Heart left ventricle (tissue), 16 donors: ENCODE measurements around the gene MED22. TPM values are rescaled to one million over a fixed set of nuclear protein-coding genes. Genes with fewer than 3 reads are reported as not detected.

Experiments
- ATAC-seq, 4 donors: fragments of 200-7000 bp; cut with Tn5 transposase; one replicate each; pipeline ENCODE4 v1.9.1; 2020 to 2022; ENCODE audit warnings: moderate library complexity in 4 of 4, mild to moderate bottlenecking in 3 of 4, moderate number of reproducible peaks in 1 of 4
- DNase-seq, 5 donors: peaks; one replicate each; pipeline ENCODE4 v3.0.0-alpha.2; 2020
- H3K27ac ChIP-seq, 12 donors: fragments of 200-600 bp; sonication (generic) in 4 of 12; one replicate each; pipeline versions ENCODE4 v1.5.0 to v1.8.0; 2016 to 2022; ENCODE audit warnings: mild to moderate bottlenecking in 2 of 12
- H3K27me3 ChIP-seq, 9 donors: fragments of 200-600 bp; sonication (generic) in 2 of 9; one replicate each; pipeline versions ENCODE4 v1.5.1 to v1.8.0; 2016 to 2022; ENCODE audit warnings: mild to moderate bottlenecking in 3 of 9
- H3K36me3 ChIP-seq, 9 donors: fragments of 200-600 bp; sonication (generic) in 2 of 9; one replicate each; pipeline versions ENCODE4 v1.5.0 to v1.8.0; 2018 to 2022; ENCODE audit warnings: mild to moderate bottlenecking in 2 of 9
- H3K4me1 ChIP-seq, 12 donors: fragments of 200-600 bp; sonication (generic) in 4 of 12; one replicate each; pipeline versions ENCODE4 v1.5.0 to v1.8.0; 2016 to 2022; ENCODE audit warnings: mild to moderate bottlenecking in 3 of 12
- H3K4me3 ChIP-seq, 12 donors: fragments of 200-600 bp; sonication (generic) in 4 of 12; one replicate each; pipeline versions ENCODE4 v1.5.0 to v1.8.0; 2017 to 2022; ENCODE audit warnings: mild to moderate bottlenecking in 9 of 12, moderate library complexity in 4 of 12
- H3K9me3 ChIP-seq, 12 donors: fragments of 200-600 bp; sonication (generic) in 4 of 12; one replicate each; pipeline versions ENCODE4 v1.5.0 to v1.8.0; 2016 to 2022; ENCODE audit warnings: mild to moderate bottlenecking in 1 of 12
- POLR2A ChIP-seq, 2 donors: fragments of 450-650 bp; IDR thresholded peaks; one replicate each; pipeline ENCODE4 v1.6.1; 2017; ENCODE audit warnings: antibody characterized with exemption in 2 of 2, mild to moderate bottlenecking in 2 of 2, moderate library complexity in 2 of 2
- WGBS, 4 donors: extraction: QIAGEN DNeasy Blood & Tissue Kit in 2 of 4; methylation state at CpG; one replicate each; pipeline versions ENCODE4 v1.1.5 to v1.1.7; 2013 to 2018; 5-methylcytosine and 5-hydroxymethylcytosine counted together
- intact Hi-C, 10 donors: fragments of 100-400 bp; cut with DNase I; formaldehyde crosslinking; loops; one replicate each; pipeline versions ENCODE4 v1.11.1 to v1.14.2; 2022
- long read RNA-seq, 3 donors: library from polyadenylated mRNA; unstranded; transcript quantifications; one replicate each; pipeline ENCODE4 v2.0.0, GENCODE V29; 2020 to 2021
- polyA plus RNA-seq, 2 donors: library from polyadenylated mRNA; stranded (reverse); fragments of 200-250 nt; gene quantifications; one replicate each; pipeline ENCODE4 v1.2.3, GENCODE V29; 2013
- total RNA-seq, 9 donors: library from RNA; depleted of rRNA in 2 of 9; stranded (reverse); fragments of >200 nt in 2 of 9; fragmentation: NEBNext Ultra II Directional in 3 of 9; extraction: Animal tissue kit (Norgen Biotek cat#: 25700) in 3 of 9; gene quantifications; one replicate each; pipeline versions ENCODE4 v1.1.0 to v1.2.4, GENCODE V29; 2016 to 2023
- TF ChIP-seq, protein P1 (sequence below), 12 donors: fragments of 200-600 bp; sonication (generic) in 4 of 12; IDR thresholded peaks; one replicate each; pipeline versions ENCODE4 v1.5.0 to v1.8.0; 2018 to 2022; ENCODE audit warnings: antibody characterized with exemption in 12 of 12, mild to moderate bottlenecking in 5 of 12
- donor health status: ischemic (EF 13 %, LVEDD 7.1; RV severe dilation, severe dysfunction).
- donor health status: healthy with polysubstance abuse.
- donor health status: DM: no; HTN: yes; CAD: no.
- donor health status: DM: no; HTN: no; CAD: no.
- donor health status: ischemic (EF 25% LVEDD 6.9; RV normal size, moderate dysfunction).
- donor health status: ischemic (EF 25% LVEDD 5.7; RV mildly dilated, moderate dysfunction).
- donor health status: healthy.
- donor health status: DM: yes; HTN: yes; CAD: no.
- donor health status: ischemic (EF 35%, LVEDD 5.7; RV mildly dilated, moderate dysfunction).
- donor health status: nonischemic (EF 11% LVEDD 7.7; RV severe dilation, severe dysfunction).
- donor health status: DM: yes; HTN: yes; CAD: no.
- donor health status: PGD.
- donor health status: ischemic (EF 29% LVEDD 5.4; RV normal size, mild dysfunction).
- donor health status: nonischemic (EF 23%, LVEDD 6.1; RV moderate dilation, normal function).

Gene MED22
- total RNA-seq, result 10 to 100 TPM; 15.5 to 33.8 (median 19.5) TPM
- polyA plus RNA-seq, result 10 to 100 TPM; 12.3 to 30.7 TPM
- long read RNA-seq, donor 1, transcript MED22-201 (5 exons, 1,437 nt), result major isoform, 7 of 36 reads
- long read RNA-seq, donor 1, partial matches to known transcripts, result 7 of 36 reads
- long read RNA-seq, donor 1, other reads (novel, unspliced or antisense), result 18 of 36 reads
- long read RNA-seq, donor 2, transcript MED22-201 (5 exons, 1,437 nt), result major isoform, 44 of 94 reads
- long read RNA-seq, donor 2, transcript MED22-209 (4 exons, 3,867 nt), result minor isoform, 7 of 94 reads
- long read RNA-seq, donor 2, partial matches to known transcripts, result 7 of 94 reads
- long read RNA-seq, donor 2, other reads (novel, unspliced or antisense), result 35 of 94 reads
- long read RNA-seq, donor 3, transcript MED22-209 (4 exons, 3,867 nt), result minor isoform, 7 of 34 reads
- long read RNA-seq, donor 3, transcript MED22-201 (5 exons, 1,437 nt), result major isoform, 8 of 34 reads
- long read RNA-seq, donor 3, partial matches to known transcripts, result 5 of 34 reads
- long read RNA-seq, donor 3, other reads (novel, unspliced or antisense), result 13 of 34 reads

DNA sequence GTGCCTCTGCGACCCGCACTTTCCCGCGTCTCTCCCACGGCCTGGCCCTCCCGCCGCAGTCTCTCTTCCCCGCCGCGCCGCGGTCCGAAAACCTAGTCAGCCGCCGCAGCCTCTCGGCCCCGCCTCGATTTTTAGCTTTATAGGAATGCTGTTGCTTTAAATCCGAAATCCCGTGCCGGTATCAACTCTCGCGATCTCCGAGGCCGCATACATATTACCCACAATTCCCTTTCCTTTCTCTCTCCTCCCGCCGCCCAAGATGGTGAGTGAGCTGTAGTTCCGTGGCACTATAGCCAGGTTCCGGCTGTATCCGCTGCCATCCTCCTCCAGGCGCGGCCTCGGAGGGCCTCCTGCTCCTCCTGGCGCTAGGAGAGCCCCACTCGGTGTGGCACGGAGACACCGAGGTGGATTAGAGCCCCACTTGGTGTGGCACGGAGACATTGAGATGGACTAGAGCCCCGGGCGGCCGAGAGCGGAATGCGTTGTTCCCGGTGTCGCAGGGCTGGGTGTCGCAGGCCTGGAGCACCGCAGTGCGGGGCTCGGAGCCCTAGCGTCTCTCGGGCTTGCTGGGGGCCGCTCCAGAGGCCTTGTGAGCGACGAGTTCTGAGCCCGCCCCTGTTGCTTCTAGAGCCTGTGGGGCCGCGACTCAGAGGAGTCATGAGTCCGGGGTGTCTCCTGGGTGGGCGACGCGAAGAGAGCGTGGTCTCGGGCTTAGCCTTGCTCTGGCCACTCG lies at the start of gene MED22, which contains the start of gene RPL7A:
Gene MED22, minus strand, starts transcription at position 147 of the 733 bp plus-strand sequence. CDS start 1,469 bp downstream, outside the sequence.
Gene RPL7A, plus strand, starts transcription at position 234 of the 733 bp plus-strand sequence. Its CDS starts 26 bp downstream, at position 260.
- ATAC-seq (peak; percentile 81 to 93 (median 90)), DNase-seq (peak; percentile 94 to 95 (median 95))
- intact Hi-C loops, result loop anchor here in 2 of 10 donors (2.0 to 10.0 kb wide), 2 partner anchors 29 to 137 kb away; partner anchors contain the start of genes STKLD1 (in 1 of the 2) and SURF4 (in 1 of the 2)
- no peaks in the 10 kb centered on the region for H3K9me3 ChIP-seq
- no peaks in the 10 kb centered on the region for H3K27me3 ChIP-seq
- peaks cover 0 to 72% (median 68%) of the 10 kb centered on the region in 9 donors for H3K36me3 ChIP-seq
- H3K4me1 ChIP-seq, result peaks cover 4 to 31% (median 25%) of the 10 kb centered on the region in 12 donors
- whole genome bisulfite sequencing, 4 donors, result 0 to 1% (median 0%) methylated on average over 58 to 64 of the region's 64 CpGs
- TF ChIP-seq, protein P1, sequence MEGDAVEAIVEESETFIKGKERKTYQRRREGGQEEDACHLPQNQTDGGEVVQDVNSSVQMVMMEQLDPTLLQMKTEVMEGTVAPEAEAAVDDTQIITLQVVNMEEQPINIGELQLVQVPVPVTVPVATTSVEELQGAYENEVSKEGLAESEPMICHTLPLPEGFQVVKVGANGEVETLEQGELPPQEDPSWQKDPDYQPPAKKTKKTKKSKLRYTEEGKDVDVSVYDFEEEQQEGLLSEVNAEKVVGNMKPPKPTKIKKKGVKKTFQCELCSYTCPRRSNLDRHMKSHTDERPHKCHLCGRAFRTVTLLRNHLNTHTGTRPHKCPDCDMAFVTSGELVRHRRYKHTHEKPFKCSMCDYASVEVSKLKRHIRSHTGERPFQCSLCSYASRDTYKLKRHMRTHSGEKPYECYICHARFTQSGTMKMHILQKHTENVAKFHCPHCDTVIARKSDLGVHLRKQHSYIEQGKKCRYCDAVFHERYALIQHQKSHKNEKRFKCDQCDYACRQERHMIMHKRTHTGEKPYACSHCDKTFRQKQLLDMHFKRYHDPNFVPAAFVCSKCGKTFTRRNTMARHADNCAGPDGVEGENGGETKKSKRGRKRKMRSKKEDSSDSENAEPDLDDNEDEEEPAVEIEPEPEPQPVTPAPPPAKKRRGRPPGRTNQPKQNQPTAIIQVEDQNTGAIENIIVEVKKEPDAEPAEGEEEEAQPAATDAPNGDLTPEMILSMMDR (IDR thresholded peaks at IDR 0.05), result peak in 1 of 12 donors; percentile 3
- TF ChIP-seq POLR2A (IDR thresholded peaks at IDR 0.05), result peak in 1 of 2 donors; percentile 91
- peak within 1 kb of the TSS; percentile 69 to 99 (median 89) for H3K27ac ChIP-seq
- H3K4me3 ChIP-seq, result peak within 1 kb of the TSS; percentile 78 to 100 (median 94)

DNA sequence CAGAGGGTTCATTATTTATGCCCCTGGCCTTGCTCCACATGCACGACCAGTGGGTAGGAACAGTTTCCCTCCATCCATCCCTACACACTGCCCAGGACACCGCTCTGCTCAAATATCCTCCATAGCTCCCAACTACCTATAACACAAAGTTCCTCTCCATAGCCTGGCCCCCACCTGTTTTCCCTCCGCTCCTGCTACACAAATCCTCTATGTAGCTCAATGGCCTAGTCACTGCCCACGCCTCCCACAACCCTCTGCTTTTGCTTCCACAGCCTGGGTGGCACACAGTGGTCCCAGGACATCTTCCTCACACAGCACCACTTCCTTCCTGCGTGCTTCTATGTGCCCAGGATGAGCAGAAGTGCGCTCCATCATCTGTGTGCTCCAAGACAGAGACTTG lies 49.4 kb upstream of the MED22 start:
- ATAC-seq (no peak), DNase-seq (peak in 1 of 5 donors; percentile 8)
- intact Hi-C loops, result no loop called here
- Histone ChIP-seq H3K4me1 (no peaks in the 10 kb centered on the region), H3K27me3 (peaks cover 0 to 19% (median 0%) of the 10 kb centered on the region in 9 donors), H3K27ac (no peak overlapping the region), H3K4me3 (no peak overlapping the region), H3K36me3 (peaks cover 0 to 3% (median 0%) of the 10 kb centered on the region in 9 donors), H3K9me3 (no peaks in the 10 kb centered on the region)
- WGBS, 4 donors, result 79 to 84% (median 80%) methylated on average over 6 of the region's 6 CpGs
- TF ChIP-seq, protein P1 (IDR thresholded peaks at IDR 0.05), result no peak
- no peak for TF ChIP-seq POLR2A (IDR thresholded peaks at IDR 0.05)

DNA sequence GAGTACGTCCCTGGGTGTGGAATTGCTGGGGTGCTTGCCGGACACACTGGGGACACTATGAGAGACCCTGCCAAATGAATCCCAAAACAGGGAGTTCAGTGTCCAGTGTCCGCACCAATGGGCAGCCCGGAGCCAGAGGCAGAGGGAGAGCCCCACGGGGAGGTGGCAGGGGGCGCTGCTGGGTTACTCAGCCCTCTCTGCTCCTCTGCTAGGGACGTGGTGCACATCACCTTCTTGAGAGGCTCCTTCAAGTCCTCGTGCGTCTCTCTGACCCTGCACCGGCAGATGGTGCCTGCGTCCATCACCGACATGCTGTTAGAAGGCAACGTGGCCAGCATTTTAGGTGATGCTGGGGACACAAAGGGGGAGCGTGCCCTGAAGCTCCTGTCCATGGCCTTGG lies 49.0 kb upstream of the MED22 start:
- Histone ChIP-seq H3K9me3 (no peaks in the 10 kb centered on the region), H3K27me3 (peaks cover 0 to 19% (median 0%) of the 10 kb centered on the region in 9 donors), H3K4me3 (no peak overlapping the region), H3K36me3 (peaks cover 0 to 3% (median 0%) of the 10 kb centered on the region in 9 donors), H3K4me1 (no peaks in the 10 kb centered on the region), H3K27ac (no peak overlapping the region)
- TF ChIP-seq, protein P1 (IDR thresholded peaks at IDR 0.05), result peak in 3 of 12 donors; percentile 11 to 27 (median 23)
- no peak for TF ChIP-seq POLR2A (IDR thresholded peaks at IDR 0.05)
- intact Hi-C loops, result no loop called here
- DNase-seq, result peak in 1 of 5 donors; percentile 47
- WGBS, 4 donors, result 18 to 39% (median 28%) methylated on average over 8 to 14 of the region's 14 CpGs
- peak in 2 of 4 donors; percentile 13 to 18 for ATAC-seq
